GM19372 (cell line): ENCODE results near the gene DNAH14.
"Not testable (repeated sequence)": the region's sequence is repeated elsewhere in the genome, so short reads cannot be mapped to it uniquely, and the experiment has no call there.

Experiments
- ATAC-seq: cut with Tn5 transposase; IDR thresholded peaks from one replicate; pipeline ENCODE4 v1.9.1; 2021; ENCODE audit warnings: mild to moderate bottlenecking, low read depth, moderate library complexity; ENCODE audit not compliant: unreplicated experiment

The DNAH14 gene

DNA sequence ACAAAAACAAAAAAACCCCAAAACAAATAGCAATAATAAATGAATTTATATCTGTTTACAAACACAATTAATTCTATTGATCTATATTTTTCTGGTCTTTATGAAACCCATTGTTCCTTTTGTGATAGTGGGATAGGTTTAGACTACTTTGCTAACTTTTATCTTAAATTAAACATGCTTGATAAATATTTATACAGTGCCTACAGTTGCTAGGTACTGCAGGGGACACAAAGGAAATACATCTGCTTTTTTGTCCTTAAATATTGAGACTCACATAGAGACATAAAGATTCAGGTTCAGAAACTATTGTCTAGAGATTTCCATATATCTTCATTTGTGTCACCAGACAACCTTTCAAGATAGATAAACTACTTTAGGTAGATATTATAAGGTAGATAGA is 8.5 kb upstream of the DNAH14 start:
- ATAC-seq, result no peak

- no peak for ATAC-seq
Measured at GRCh38 chr1:224921354-224921753, 8.1 kb upstream of the DNAH14 start.

DNA sequence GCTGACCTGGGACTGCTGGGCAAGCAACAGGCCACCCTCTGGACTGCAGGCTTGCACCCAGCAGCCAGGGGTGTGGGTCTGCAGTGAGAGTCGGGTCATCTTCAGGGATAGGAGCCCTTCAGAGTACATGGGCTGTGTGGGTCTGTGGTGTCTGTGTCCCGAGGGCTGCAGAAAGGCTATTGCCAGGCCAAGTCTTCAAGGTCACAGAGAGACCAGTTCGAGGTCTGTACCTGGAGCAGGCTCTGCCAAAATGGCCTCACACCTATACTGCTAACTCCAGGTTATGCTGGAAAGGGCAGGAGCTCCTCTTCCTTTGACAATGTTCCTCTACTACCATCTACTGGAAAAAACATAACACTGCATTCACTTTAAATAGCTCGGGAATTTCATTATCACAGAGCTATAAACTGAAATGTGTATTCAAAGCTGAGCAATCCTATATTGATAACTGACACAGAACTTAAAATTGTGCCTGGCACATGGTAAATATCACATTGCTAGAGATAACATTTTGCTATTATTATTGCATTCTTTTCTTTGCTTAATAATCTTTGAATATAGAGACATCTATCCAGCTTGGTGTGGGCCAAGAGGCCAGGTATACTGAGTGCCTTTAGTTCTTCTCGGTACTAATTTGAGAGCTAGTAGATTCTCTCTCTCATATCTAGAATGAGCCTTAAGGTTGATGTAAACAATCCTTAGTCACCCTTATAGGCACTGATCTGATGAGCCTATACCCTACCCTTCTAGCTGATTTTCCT is 6.9 kb upstream of the DNAH14 start:
- ATAC-seq, result no peak

GRCh38 chr1:224923726-224924125 is 5.7 kb upstream of the DNAH14 start:
- no peak for ATAC-seq

- not testable (repeated sequence) for ATAC-seq
Measured at GRCh38 chr1:224927631-224928030, 1.8 kb upstream of the DNAH14 start.

DNA sequence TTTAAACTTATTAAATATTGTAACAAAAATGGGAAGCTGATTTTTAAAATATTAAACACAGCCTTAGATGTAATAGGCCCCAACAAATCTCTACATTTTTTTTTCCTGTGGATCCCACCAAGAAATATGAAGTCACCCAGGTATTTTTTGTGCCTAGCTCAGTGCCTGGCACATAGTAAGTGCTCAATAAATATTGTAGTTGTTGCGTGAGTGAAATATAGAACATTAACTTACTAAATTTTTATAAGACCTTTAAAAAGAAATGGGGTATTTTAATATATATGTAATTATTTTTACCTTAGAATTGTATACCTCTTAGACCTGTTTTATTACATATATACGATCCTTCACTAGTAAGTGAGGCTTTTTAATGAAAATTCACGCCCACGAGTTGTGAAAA is 569 bp upstream of the DNAH14 start:
- no peak for ATAC-seq

DNA sequence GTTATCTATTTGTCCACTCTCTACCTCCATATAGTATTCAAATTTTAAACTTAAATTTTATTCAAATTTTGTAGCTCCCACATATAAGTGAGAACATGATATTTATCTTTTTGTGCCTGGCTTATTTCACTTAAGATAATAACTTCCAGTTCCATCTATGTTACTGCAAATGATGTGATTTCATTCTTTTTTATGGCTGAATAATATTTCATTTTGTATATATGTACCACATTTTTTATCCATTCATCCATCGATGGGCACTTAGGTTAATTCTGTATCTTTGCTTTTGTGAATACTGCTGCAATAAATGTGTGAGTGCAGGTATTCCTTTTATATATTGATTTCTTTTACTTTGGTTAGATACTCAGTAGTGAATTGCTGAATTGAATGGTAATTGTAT is 2.1 kb downstream of the DNAH14 start:
- ATAC-seq, result no peak

GRCh38 chr1:224932607-224933249 is 3.3 kb downstream of the DNAH14 start:
- no peak for ATAC-seq

GRCh38 chr1:224933584-224933983 is 4.1 kb downstream of the DNAH14 start:
- no peak for ATAC-seq

GRCh38 chr1:224938652-224939051 is 9.2 kb downstream of the DNAH14 start:
- ATAC-seq, result no peak

- no peak for ATAC-seq
Measured at GRCh38 chr1:224939844-224940425, 10.5 kb downstream of the DNAH14 start.

DNA sequence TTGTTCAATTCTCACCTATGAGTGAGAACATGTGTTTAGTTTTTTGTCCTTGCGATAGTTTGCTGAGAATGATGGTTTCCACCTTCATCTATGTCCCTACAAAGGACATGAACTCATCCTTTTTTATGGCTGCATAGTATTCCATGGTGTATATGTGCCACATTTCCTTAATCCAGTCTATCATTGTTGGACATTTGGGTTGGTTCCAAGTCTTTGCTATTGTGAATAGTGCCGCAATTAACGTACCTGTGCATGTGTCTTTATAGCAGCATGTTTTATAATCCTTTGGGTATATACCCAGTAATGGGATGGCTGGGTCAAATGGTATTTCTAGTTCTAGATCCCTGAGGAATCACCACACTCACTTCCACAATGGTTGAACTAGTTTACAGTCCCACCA is 11.3 kb downstream of the DNAH14 start:
- ATAC-seq, result not testable (repeated sequence)

GRCh38 chr1:224945651-224946348 is 16.3 kb downstream of the DNAH14 start:
- ATAC-seq, result not testable (repeated sequence)

- not testable (repeated sequence) for ATAC-seq
Measured at GRCh38 chr1:224946349-224946691, 16.8 kb downstream of the DNAH14 start.

DNA sequence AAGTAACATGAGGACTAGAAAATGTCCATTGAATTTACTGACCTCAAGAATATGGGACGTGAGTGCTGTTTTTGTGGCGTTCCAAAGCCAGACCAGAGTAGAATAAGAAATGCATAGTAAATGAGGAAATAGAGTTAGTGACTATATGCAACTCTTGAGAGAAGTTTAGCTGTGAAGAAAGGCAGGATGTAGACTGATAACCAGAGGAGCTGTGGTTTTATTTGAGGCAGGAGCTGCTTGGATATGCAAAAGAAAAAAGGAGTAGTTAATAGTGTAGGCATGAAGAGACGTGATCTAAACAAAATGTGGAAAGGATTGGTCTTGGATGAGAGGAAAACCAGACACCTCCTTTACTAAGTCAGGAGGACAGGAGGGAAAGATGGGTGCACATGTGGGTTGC is 28.2 kb downstream of the DNAH14 start:
- ATAC-seq, result no peak

DNA sequence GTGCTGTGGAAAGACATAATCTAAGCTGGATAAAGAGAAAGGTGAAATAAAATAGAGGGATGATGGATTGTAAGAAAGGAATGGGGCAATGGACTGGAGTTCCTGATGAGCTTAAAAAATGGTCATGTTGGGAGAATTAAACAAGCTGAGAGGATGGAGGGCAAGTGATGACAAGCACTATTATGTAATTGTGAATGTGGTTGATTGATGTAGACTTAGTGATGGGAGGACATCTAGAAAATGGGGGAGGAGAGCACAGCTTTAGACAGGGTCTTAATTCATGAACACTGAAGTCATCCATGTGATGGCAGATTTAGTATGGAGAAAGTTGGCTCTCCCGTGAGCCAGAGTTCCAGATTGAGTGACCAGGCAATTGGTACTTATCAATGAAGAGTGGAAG is 29.0 kb downstream of the DNAH14 start:
- no peak for ATAC-seq

- ATAC-seq, result no peak
Measured at GRCh38 chr1:224959115-224959514, 29.6 kb downstream of the DNAH14 start.

DNA sequence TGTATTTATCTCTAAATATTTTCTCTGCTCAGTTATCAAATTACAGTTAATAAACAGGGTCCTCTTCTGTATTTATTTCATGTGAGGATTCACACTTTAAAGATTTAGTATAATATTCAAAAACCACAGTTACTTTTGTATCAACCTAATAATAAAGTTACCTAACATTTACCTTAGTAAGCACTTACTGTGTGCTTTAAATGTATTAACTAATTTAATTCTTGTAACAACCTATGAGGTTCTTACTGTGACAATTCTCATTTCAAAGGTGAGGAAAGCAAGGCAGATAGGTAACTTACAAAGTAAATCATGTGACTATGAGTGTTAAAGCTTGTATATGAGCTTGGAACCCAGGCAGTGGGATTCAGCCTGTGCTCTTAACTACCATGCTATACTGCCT is 30.2 kb downstream of the DNAH14 start:
- no peak for ATAC-seq

- ATAC-seq, result no peak
Measured at GRCh38 chr1:224980181-224980580, 50.7 kb downstream of the DNAH14 start.

GRCh38 chr1:224981922-224982354 is 52.5 kb downstream of the DNAH14 start:
- ATAC-seq, result not testable (repeated sequence)

- ATAC-seq, result no peak
Measured at GRCh38 chr1:224988042-224988441, 58.6 kb downstream of the DNAH14 start.
